Measurements from ENCODE around the gene SLC16A11. TPM values are rescaled to one million over a fixed set of nuclear protein-coding genes. Genes with fewer than 3 reads are reported as not detected.

The SLC16A11 gene
- total RNA-seq, 1 experiment from 2014 or later: 0.48 TPM

- peak; percentile 56; the same call in 1 of the 2 replicates for TF ChIP-seq MAX (CRISPR knock-in tag; IDR thresholded peaks at IDR 0.05)
- TF ChIP-seq GTF2I (CRISPR knock-in tag; conservative IDR thresholded peaks at IDR 0.05): no peak
- peak; percentile 81 for TF ChIP-seq SP1 (CRISPR knock-in tag; conservative IDR thresholded peaks at IDR 0.05)
- TF ChIP-seq PRDM15 (CRISPR knock-in tag; IDR thresholded peaks at IDR 0.05): no peak
- peak; percentile 81 for TF ChIP-seq CREM (CRISPR knock-in tag; IDR thresholded peaks at IDR 0.05)
- TF ChIP-seq NR3C1 (CRISPR knock-in tag; conservative IDR thresholded peaks at IDR 0.05; ENCODE audit: low read depth): 0 out of 2 replicates have a peak, but pooled peaks have one; percentile 26
- TF ChIP-seq GABPB1 (CRISPR knock-in tag; IDR thresholded peaks at IDR 0.05): peak; percentile 46
- TF ChIP-seq ARID4B (CRISPR knock-in tag; IDR thresholded peaks at IDR 0.05; ENCODE audit: borderline replicate concordance): peak; percentile 16; the same call in 1 of the 2 replicates
- peak; percentile 47 for TF ChIP-seq USF2 (CRISPR knock-in tag; IDR thresholded peaks at IDR 0.05)
- peak; percentile 58 for TF ChIP-seq NFYB (CRISPR knock-in tag; conservative IDR thresholded peaks at IDR 0.05; ENCODE audit: low read depth)
- TF ChIP-seq MYBL2 (CRISPR knock-in tag; IDR thresholded peaks at IDR 0.05): peak; percentile 69; the same call in 1 of the 2 replicates
- peak; percentile 27; the same call in 1 of the 2 replicates for TF ChIP-seq ZNF232 (CRISPR knock-in tag; IDR thresholded peaks at IDR 0.05)
- TF ChIP-seq FOXK1 (CRISPR knock-in tag; IDR thresholded peaks at IDR 0.05): 0 out of 2 replicates have a peak, but pooled peaks have one; percentile 32
- TF ChIP-seq ZNF219 (CRISPR knock-in tag; IDR thresholded peaks at IDR 0.05; ENCODE audit: borderline replicate concordance): peak; percentile 89; the same call in 1 of the 2 replicates
- TF ChIP-seq IRF2 (CRISPR knock-in tag; IDR thresholded peaks at IDR 0.05; ENCODE audit: borderline replicate concordance, low read depth): no peak
- TF ChIP-seq FOXP4 (CRISPR knock-in tag; IDR thresholded peaks at IDR 0.05): peak; percentile 62; the same call in 1 of the 2 replicates
- no peak for TF ChIP-seq MXD4 (CRISPR knock-in tag; IDR thresholded peaks at IDR 0.05; ENCODE audit: borderline replicate concordance)
- TF ChIP-seq CTCF (IDR thresholded peaks at IDR 0.05): peak; percentile 65
- peak; percentile 80 for TF ChIP-seq ETV6 (CRISPR knock-in tag; IDR thresholded peaks at IDR 0.05)
- peak; percentile 89; the same call in 1 of the 2 replicates for TF ChIP-seq HMGXB4 (CRISPR knock-in tag; IDR thresholded peaks at IDR 0.05)
- peak; percentile 69; the same call in 1 of the 2 replicates for TF ChIP-seq NFATC4 (CRISPR knock-in tag; IDR thresholded peaks at IDR 0.05)
- peak; percentile 3; the same call in 1 of the 2 replicates for TF ChIP-seq ZNF423 (CRISPR knock-in tag; IDR thresholded peaks at IDR 0.05)
- TF ChIP-seq ZBTB21 (CRISPR knock-in tag; IDR thresholded peaks at IDR 0.05; ENCODE audit: borderline replicate concordance): peak; percentile 88
Observed at GRCh38 chr17:7014261-7014994, 29.5 kb downstream of the SLC16A11 start (continued).
